ENCODE data around the gene OTOA. TPM values are rescaled to one million over a fixed set of nuclear protein-coding genes. Genes with fewer than 3 reads are reported as not detected.
"Not testable (repeated sequence)": the region's sequence is repeated elsewhere in the genome, so short reads cannot be mapped to it uniquely, and the experiment has no call there.

The OTOA gene
- total RNA-seq, 1 donor from 2014 or later, result 0.64 TPM

GRCh38 chr16:21667575-21667974, 3.8 kb downstream of the OTOA start:
- no peak for DNase-seq (ENCODE audit: low read depth)

- DNase-seq (ENCODE audit: low read depth), result no peak
These were observed 9.7 kb downstream of the OTOA start for GRCh38 chr16:21673469-21673868.

- peak; percentile 68 for DNase-seq (ENCODE audit: low read depth)
These were observed 10.7 kb downstream of the OTOA start for GRCh38 chr16:21674456-21674855.

GRCh38 chr16:21680714-21681113, 16.9 kb downstream of the OTOA start:
- DNase-seq (ENCODE audit: low read depth), result not testable (repeated sequence)

- DNase-seq (ENCODE audit: low read depth), result no peak
These were observed 19.4 kb downstream of the OTOA start for GRCh38 chr16:21683184-21683583.

- peak; percentile 12 for DNase-seq (ENCODE audit: low read depth)
These were observed 20.4 kb downstream of the OTOA start for GRCh38 chr16:21684199-21684598.

GRCh38 chr16:21685034-21685455, 21.3 kb downstream of the OTOA start:
- no peak for DNase-seq (ENCODE audit: low read depth)

- DNase-seq (ENCODE audit: low read depth), result no peak
These were observed 25.3 kb downstream of the OTOA start for GRCh38 chr16:21689107-21689506.

- DNase-seq (ENCODE audit: low read depth), result not testable (repeated sequence)
These were observed 27.2 kb downstream of the OTOA start for GRCh38 chr16:21690967-21691366.

GRCh38 chr16:21694609-21695008, 30.8 kb downstream of the OTOA start:
- DNase-seq (ENCODE audit: low read depth), result no peak

- DNase-seq (ENCODE audit: low read depth), result no peak
These were observed 33.3 kb downstream of the OTOA start for GRCh38 chr16:21697032-21697431.

GRCh38 chr16:21698169-21699032, 34.6 kb downstream of the OTOA start:
- no peak for DNase-seq (ENCODE audit: low read depth)

GRCh38 chr16:21701271-21701670, 37.5 kb downstream of the OTOA start:
- no peak for DNase-seq (ENCODE audit: low read depth)

GRCh38 chr16:21702276-21702675, 38.5 kb downstream of the OTOA start:
- DNase-seq (ENCODE audit: low read depth), result peak; percentile 32

GRCh38 chr16:21703156-21703555, 39.4 kb downstream of the OTOA start:
- no peak for DNase-seq (ENCODE audit: low read depth)

- DNase-seq (ENCODE audit: low read depth), result no peak
These were observed 39.9 kb downstream of the OTOA start for GRCh38 chr16:21703589-21704174.

- DNase-seq (ENCODE audit: low read depth), result no peak
These were observed 40.5 kb downstream of the OTOA start for GRCh38 chr16:21704266-21704665.

- DNase-seq (ENCODE audit: low read depth), result no peak
These were observed 41.0 kb downstream of the OTOA start for GRCh38 chr16:21704733-21705132.

- DNase-seq (ENCODE audit: low read depth), result peak; percentile 68
These were observed 44.9 kb downstream of the OTOA start for GRCh38 chr16:21708533-21709115.

GRCh38 chr16:21710938-21711337, 47.2 kb downstream of the OTOA start:
- DNase-seq (ENCODE audit: low read depth), result no peak

GRCh38 chr16:21713549-21714368, 50.0 kb downstream of the OTOA start:
- no peak for DNase-seq (ENCODE audit: low read depth)

- DNase-seq (ENCODE audit: low read depth), result not testable (repeated sequence)
These were observed 50.5 kb downstream of the OTOA start for GRCh38 chr16:21714369-21714618.
